ENCODE measurements around the gene CPLX1. TPM values are rescaled to one million over a fixed set of nuclear protein-coding genes. Genes with fewer than 3 reads are reported as not detected.
"Not testable (repeated sequence)": the region's sequence is repeated elsewhere in the genome, so short reads cannot be mapped to it uniquely, and the experiment has no call there.

Gene CPLX1
- total RNA-seq, 1 donor: not detected

GRCh38 chr4:742742-743311, 83.1 kb downstream of the CPLX1 start:
- peak; percentile 53 for DNase-seq (ENCODE audit: low read depth)
- TF ChIP-seq, protein P1, sequence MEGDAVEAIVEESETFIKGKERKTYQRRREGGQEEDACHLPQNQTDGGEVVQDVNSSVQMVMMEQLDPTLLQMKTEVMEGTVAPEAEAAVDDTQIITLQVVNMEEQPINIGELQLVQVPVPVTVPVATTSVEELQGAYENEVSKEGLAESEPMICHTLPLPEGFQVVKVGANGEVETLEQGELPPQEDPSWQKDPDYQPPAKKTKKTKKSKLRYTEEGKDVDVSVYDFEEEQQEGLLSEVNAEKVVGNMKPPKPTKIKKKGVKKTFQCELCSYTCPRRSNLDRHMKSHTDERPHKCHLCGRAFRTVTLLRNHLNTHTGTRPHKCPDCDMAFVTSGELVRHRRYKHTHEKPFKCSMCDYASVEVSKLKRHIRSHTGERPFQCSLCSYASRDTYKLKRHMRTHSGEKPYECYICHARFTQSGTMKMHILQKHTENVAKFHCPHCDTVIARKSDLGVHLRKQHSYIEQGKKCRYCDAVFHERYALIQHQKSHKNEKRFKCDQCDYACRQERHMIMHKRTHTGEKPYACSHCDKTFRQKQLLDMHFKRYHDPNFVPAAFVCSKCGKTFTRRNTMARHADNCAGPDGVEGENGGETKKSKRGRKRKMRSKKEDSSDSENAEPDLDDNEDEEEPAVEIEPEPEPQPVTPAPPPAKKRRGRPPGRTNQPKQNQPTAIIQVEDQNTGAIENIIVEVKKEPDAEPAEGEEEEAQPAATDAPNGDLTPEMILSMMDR (IDR thresholded peaks at IDR 0.05; ENCODE audit: insufficient read depth, low read depth, low read length): peak; percentile 89
- H3K4me3 ChIP-seq (ENCODE audit: low read depth, low read length): no peak overlapping the region

GRCh38 chr4:742096-742741, 83.7 kb downstream of the CPLX1 start:
- TF ChIP-seq, protein P1 (IDR thresholded peaks at IDR 0.05; ENCODE audit: insufficient read depth, low read depth, low read length): no peak
- DNase-seq (ENCODE audit: low read depth): no peak
- no peak overlapping the region for H3K4me3 ChIP-seq (ENCODE audit: low read depth, low read length)

- DNase-seq (ENCODE audit: low read depth): no peak
- no peak overlapping the region for H3K4me3 ChIP-seq (ENCODE audit: low read depth, low read length)
- TF ChIP-seq, protein P1 (IDR thresholded peaks at IDR 0.05; ENCODE audit: insufficient read depth, low read depth, low read length): no peak
Measured at GRCh38 chr4:740656-741282, 85.2 kb downstream of the CPLX1 start.

DNA sequence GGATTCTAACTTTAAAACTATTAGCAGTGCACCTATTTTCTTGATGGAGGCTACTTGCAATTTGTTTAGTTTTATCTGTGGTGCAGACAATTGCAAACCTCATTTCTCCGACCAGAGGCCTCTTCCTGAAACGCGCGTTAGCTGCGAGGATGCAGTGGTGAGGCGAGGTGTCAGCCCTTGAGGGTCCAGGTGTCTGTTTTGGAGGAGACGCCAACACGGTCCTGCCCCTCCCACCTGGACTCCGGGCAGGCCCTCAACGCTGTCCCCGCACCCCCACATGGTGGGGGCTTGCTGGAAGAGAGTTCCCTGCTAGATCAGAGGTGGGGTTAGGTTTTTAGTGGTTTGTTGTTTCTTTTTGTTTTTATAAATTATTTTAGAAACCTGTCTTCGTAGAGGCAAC, 85.9 kb downstream of the CPLX1 start:
- TF ChIP-seq, protein P1 (IDR thresholded peaks at IDR 0.05; ENCODE audit: insufficient read depth, low read depth, low read length): no peak
- H3K4me3 ChIP-seq (ENCODE audit: low read depth, low read length): no peak overlapping the region
- no peak for DNase-seq (ENCODE audit: low read depth)

GRCh38 chr4:739569-739968, 86.4 kb downstream of the CPLX1 start:
- H3K4me3 ChIP-seq (ENCODE audit: low read depth, low read length): no peak overlapping the region
- DNase-seq (ENCODE audit: low read depth): no peak
- TF ChIP-seq, protein P1 (IDR thresholded peaks at IDR 0.05; ENCODE audit: insufficient read depth, low read depth, low read length): no peak

DNA sequence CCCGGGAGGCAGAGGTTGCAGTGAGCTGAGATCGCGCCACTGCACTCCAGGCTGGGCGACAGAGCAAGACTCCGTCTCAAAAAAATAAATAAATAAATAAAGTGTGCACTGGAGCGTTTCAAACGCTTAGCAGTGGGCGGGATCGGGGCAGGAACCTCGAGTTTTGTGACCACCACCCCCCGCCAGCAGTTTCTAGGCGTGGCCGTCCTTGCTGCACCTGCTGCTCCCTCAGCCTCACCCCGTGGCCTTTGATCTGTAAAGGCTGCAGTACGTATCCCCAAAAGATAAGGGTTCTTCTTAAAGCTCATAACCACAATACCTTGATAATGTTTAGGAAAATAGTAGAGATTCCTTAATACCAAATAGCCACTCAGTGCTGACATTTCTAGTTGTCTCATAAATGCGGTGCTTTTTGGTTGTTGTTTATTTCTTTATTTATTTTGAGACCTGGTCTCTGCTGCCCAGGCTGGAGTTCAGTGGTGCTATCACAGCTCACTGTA, 87.1 kb downstream of the CPLX1 start:
- TF ChIP-seq, protein P1 (IDR thresholded peaks at IDR 0.05; ENCODE audit: insufficient read depth, low read depth, low read length): no peak
- no peak for DNase-seq (ENCODE audit: low read depth)
- H3K4me3 ChIP-seq (ENCODE audit: low read depth, low read length): no peak overlapping the region

- H3K4me3 ChIP-seq (ENCODE audit: low read depth, low read length); DNase-seq (ENCODE audit: low read depth): not testable (repeated sequence)
Measured at GRCh38 chr4:736561-736960, 89.4 kb downstream of the CPLX1 start.
